Measurements from ENCODE around the gene CSN1S1.
"Not testable (repeated sequence)": the region's sequence is repeated elsewhere in the genome, so short reads cannot be mapped to it uniquely, and the experiment has no call there.

CSN1S1 gene

DNA sequence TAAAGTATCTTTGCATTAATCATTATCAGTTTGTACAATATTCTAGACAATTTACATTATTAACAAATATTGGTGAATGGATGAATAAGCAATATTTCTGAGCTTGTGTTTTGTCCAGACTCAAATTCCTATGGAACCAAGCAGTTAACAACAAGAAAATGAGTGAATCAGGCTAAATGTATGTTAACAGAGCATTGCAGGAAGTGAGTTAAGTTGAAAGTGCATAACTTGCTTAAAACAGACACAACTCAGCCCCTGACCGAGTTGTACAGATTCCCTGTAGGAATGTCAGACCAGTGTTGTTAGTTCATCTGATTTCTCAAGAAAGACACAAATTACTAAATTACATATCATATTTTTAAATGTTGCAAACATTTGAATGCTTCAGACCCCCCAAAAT lies 23.7 kb upstream of the CSN1S1 start:
- no peak overlapping the region for H3K27ac ChIP-seq
- TF ChIP-seq, protein P1, sequence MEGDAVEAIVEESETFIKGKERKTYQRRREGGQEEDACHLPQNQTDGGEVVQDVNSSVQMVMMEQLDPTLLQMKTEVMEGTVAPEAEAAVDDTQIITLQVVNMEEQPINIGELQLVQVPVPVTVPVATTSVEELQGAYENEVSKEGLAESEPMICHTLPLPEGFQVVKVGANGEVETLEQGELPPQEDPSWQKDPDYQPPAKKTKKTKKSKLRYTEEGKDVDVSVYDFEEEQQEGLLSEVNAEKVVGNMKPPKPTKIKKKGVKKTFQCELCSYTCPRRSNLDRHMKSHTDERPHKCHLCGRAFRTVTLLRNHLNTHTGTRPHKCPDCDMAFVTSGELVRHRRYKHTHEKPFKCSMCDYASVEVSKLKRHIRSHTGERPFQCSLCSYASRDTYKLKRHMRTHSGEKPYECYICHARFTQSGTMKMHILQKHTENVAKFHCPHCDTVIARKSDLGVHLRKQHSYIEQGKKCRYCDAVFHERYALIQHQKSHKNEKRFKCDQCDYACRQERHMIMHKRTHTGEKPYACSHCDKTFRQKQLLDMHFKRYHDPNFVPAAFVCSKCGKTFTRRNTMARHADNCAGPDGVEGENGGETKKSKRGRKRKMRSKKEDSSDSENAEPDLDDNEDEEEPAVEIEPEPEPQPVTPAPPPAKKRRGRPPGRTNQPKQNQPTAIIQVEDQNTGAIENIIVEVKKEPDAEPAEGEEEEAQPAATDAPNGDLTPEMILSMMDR (conservative IDR thresholded peaks at IDR 0.05) = no peak

DNA sequence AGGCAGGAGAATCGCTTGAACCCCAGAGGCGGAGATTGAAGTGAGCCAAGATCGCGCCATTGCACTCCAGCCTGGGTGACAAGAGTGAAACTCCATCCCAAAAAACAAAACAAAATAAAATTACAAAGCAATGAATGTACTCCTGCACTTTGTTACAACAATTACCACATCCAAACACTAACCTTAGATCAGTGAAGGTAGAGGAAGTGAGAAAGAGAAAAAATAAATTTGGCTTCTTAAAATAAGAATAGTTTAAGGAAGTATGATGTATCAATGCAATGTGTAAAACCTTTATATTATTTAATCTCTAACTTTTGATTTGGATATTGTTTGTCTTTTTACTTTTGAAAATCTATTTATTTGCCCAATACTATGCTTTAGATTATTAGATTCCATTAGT lies 21.7 kb upstream of the CSN1S1 start:
- H3K27ac ChIP-seq = no peak overlapping the region
- TF ChIP-seq, protein P1 (conservative IDR thresholded peaks at IDR 0.05) = no peak

DNA sequence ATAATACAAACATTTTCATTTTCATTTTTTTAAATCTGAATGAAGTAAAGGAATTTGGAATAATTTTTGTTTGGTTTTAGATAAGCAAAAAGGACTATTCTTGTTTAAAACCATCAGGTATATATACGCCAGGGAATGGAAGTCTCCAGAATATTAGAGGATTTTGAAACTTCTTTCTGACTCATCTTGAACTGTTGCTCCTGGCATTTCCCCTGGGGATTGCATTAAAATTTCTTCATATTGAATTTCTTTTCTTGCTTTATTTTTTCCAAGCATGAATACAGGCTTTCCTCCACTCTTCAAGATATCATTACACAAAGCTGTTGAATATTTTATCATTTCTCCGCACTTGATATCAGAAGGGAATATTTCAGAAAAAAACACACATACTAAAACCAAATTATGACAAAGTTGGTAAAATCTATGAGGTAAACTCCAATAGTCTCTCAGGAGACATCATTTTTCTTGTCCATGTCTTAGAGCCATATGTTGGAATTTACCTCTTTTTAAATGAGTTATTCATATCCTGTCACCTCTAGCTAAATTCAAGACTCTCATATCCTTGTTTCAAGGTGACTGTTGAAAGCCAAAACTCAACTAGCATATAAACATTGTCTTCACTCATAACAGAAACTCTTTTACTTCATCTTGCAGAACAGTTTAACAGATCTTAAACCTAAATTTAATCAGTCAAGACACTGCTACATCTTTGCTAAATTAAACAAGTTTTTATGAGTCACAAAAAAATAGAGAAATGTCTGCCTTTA lies 20.7 kb upstream of the CSN1S1 start:
- TF ChIP-seq, protein P1 (conservative IDR thresholded peaks at IDR 0.05) = no peak
- H3K27ac ChIP-seq = no peak overlapping the region

DNA sequence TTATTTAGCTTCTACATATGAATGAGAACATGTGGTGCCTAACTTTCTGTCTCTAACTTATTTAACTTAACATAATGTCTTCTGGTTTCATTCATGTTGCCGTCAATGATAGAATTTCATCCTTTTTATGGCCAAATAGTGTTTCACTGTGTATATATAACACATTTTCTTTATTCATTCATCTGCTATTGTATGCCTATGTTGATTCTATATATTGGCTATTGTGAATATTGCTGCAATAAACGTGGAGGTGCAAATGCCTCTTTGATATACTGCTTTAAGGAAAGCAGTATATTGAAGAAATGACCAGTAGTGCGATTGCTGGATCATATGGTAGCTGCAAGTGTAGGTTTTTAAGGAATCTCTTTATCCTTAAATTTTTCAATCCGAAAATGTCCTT lies 10.0 kb upstream of the CSN1S1 start:
- no peak overlapping the region for H3K27ac ChIP-seq

DNA sequence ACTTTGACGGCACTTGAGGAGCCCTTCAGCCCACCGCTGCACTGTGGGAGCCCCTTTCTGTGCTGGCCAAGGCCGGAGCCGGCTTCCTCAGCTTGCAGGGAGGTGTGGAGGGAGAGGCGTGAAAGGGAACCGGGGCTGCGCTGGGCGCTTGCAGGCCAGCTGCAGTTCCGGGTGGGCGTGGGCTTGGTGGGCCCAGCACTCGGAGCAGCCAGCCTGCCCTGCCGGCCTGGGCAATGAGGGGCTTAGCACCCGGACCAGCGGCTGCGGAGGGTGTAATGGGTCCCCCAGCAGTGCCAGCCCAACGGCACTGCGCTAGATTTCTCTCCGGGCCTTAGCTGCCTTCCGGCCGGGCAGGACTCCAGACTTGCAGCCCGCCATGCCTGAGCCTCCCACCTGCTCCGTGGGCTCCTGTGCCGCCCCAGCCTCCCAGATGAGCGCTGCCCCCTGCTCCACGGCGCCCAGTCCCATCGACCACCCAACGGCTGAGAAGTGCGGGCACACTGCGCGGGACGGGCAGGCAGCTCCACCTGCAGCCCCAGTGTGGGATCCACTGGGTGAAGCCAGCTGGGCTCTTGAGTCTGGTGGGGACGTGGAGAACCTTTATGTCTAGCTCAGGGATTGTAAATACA lies 7.0 kb upstream of the CSN1S1 start:
- not testable (repeated sequence) for H3K27ac ChIP-seq

More for the DNA sequence above, 10.0 kb upstream of the CSN1S1 start:
- TF ChIP-seq, protein P1 (conservative IDR thresholded peaks at IDR 0.05) = no peak

DNA sequence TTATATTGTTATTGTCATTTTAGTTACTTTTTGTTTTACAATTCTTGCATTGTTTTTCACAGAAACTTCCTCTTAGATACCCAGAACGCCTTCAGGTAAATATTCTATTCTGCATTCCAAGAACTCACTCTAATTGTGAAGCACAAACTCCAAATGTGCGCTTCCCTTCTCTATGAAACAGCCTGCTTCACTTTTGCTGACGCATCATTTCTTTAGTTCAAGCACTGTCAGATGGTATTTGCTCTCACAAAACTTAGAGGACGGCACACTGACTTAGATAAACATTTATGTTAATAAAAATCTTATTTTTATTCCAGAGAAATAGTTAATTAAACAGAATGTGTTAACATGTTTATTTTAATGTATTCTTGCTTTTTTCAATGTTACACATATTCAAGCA lies 3.3 kb downstream of the CSN1S1 start:
- TF ChIP-seq, protein P1 (conservative IDR thresholded peaks at IDR 0.05) = no peak
- H3K27ac ChIP-seq = no peak overlapping the region

DNA sequence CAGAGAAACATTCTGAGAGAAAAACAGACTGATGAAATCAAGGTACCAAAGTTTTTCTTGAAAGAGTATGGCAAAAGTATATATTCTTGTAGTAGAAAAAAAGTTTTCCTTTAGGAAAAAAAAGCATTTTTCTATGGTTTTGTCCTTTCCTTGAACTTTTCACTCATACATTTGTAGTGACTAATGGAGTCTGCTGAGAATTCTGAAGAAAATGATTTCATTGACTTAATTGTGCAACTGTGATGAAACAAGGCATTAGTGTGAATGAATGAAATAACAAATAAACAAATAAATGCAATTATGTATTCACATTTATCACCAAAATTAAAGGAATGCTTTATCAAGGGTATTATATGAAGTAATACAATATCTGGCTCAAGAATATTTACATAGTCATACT lies 5.7 kb downstream of the CSN1S1 start:
- TF ChIP-seq, protein P1 (conservative IDR thresholded peaks at IDR 0.05) = no peak

DNA sequence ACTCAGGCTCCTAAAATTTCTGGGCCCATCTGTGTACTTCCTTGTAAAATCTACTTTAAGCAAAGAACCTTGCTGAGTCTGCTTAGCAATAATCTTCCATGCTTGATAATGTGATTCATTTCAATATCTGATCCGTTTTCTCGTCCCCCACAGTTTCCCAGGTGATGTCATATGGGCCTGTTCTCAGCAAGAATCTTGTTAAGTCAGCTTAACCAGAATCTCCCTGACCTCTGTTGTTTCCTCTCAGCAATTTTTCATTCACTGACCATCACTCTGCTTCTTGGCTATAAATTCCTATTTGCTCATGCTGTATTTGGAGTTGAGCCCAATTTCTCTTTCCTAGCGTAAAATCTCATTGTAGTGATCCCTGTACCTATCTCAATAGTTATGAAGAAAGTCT lies 20.7 kb downstream of the CSN1S1 start:
- H3K27ac ChIP-seq = no peak overlapping the region
- TF ChIP-seq, protein P1 (conservative IDR thresholded peaks at IDR 0.05) = no peak

More for the DNA sequence above, 5.7 kb downstream of the CSN1S1 start:
- no peak overlapping the region for H3K27ac ChIP-seq

All from VCaP (cell line).